Measurements from ENCODE around the gene GET4.
"Not testable (repeated sequence)": the region's sequence is repeated elsewhere in the genome, so short reads cannot be mapped to it uniquely, and the experiment has no call there.

GET4 gene

GRCh38 chr7:908591-909357, 32.4 kb downstream of the GET4 start:
- H3K4me3 ChIP-seq (ENCODE audit: low read depth, low read length); H3K27ac ChIP-seq (ENCODE audit: low read depth, low read length); H3K27me3 ChIP-seq (ENCODE audit: insufficient read depth, low read length); H3K79me2 ChIP-seq (ENCODE audit: control insufficient read depth, insufficient read depth, low read length, unreplicated experiment); H2AFZ ChIP-seq (ENCODE audit: low read length, unreplicated experiment); H3K36me3 ChIP-seq (ENCODE audit: insufficient read depth, low read length): not testable (repeated sequence)
- H3K4me1 ChIP-seq (ENCODE audit: control insufficient read depth, insufficient read depth, low read length, unreplicated experiment), result peaks cover 12% of the 10 kb centered on the region

GRCh38 chr7:909358-910329, 33.3 kb downstream of the GET4 start:
- Histone ChIP-seq H3K27ac (ENCODE audit: low read depth, low read length) (no peak overlapping the region), H3K4me1 (ENCODE audit: control insufficient read depth, insufficient read depth, low read length, unreplicated experiment) (peaks cover 5% of the 10 kb centered on the region), H3K36me3 (ENCODE audit: insufficient read depth, low read length) (no peaks in the 10 kb centered on the region), H3K27me3 (ENCODE audit: insufficient read depth, low read length) (peaks cover 4% of the 10 kb centered on the region; the same call in 1 of the 2 replicates), H3K79me2 (ENCODE audit: control insufficient read depth, insufficient read depth, low read length, unreplicated experiment) (no peaks in the 10 kb centered on the region), H3K4me3 (ENCODE audit: low read depth, low read length) (0 out of 2 replicates have a peak overlapping the region, but pooled peaks have one; percentile 2), H2AFZ (ENCODE audit: low read length, unreplicated experiment) (no peak overlapping the region)

GRCh38 chr7:910441-910861, 34.1 kb downstream of the GET4 start:
- Histone ChIP-seq H3K36me3 (ENCODE audit: insufficient read depth, low read length) (no peaks in the 10 kb centered on the region), H3K27ac (ENCODE audit: low read depth, low read length) (no peak overlapping the region), H3K79me2 (ENCODE audit: control insufficient read depth, insufficient read depth, low read length, unreplicated experiment) (no peaks in the 10 kb centered on the region), H3K4me3 (ENCODE audit: low read depth, low read length) (no peak overlapping the region), H3K4me1 (ENCODE audit: control insufficient read depth, insufficient read depth, low read length, unreplicated experiment) (no peaks in the 10 kb centered on the region), H3K27me3 (ENCODE audit: insufficient read depth, low read length) (no peaks in the 10 kb centered on the region), H2AFZ (ENCODE audit: low read length, unreplicated experiment) (no peak overlapping the region)

DNA sequence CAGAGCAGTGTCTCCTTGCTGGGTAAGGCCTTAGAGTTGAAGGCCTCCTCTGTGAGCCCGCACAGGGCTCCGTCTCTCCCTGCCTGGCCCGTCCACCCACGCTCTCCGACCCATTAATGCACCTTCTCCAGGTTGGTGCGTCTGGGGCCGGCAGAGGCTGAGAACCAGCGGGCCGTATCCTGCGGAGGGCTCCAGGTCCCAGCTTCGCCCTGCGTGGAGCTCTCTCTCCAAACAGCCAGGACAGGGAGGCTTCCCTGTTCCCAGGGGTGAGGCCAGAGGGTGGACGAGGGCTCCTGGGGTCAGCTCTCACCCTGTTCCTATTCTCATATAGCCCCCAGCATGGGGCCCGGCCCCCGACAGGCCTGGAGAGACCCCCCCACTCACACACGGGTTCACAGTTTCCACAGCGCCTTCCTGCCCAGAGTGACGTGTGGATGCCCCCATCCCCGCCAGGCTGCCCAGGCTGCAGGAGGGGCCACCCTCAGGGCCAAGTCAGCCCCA, 34.6 kb downstream of the GET4 start:
- H3K79me2 ChIP-seq (ENCODE audit: control insufficient read depth, insufficient read depth, low read length, unreplicated experiment), result no peaks in the 10 kb centered on the region

DNA sequence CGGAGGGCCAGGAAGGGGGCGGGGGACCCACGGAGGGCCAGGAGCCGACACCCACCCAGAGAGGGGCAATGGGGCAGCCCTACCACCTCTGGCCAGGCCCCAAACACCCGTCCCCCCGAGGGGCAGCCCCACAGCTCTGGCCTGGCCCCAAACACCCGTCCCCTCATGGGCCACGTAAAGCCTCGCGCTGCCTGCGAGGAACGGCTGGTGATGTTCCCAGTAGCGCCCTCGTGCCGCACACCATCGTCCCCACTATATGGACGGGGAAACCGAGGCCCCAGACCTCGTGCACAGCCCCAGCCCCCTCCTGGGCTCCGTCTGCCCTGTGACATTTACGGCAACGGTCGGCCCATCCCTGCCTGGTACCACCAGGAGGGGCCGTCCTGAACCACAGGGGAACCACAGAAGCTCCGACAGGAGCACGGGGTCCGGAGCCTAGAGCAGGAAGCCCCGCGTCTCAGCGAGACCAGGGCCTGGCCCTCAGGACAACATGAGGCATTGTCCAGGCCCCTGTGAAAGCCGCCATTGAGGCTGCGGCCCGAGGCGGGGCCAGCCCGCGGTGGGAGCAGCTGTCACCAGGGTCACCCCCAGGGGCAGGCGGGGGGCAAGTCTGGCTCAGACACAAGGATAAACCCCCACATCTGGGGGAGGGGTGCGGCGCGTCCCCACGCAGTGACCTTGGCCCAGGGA, 35.6 kb downstream of the GET4 start:
- Histone ChIP-seq H3K27me3 (ENCODE audit: insufficient read depth, low read length) (no peaks in the 10 kb centered on the region), H2AFZ (ENCODE audit: low read length, unreplicated experiment) (no peak overlapping the region), H3K79me2 (ENCODE audit: control insufficient read depth, insufficient read depth, low read length, unreplicated experiment) (no peaks in the 10 kb centered on the region), H3K4me3 (ENCODE audit: low read depth, low read length) (no peak overlapping the region), H3K36me3 (ENCODE audit: insufficient read depth, low read length) (no peaks in the 10 kb centered on the region), H3K4me1 (ENCODE audit: control insufficient read depth, insufficient read depth, low read length, unreplicated experiment) (peaks cover 5% of the 10 kb centered on the region), H3K27ac (ENCODE audit: low read depth, low read length) (no peak overlapping the region)

More for the DNA sequence above, 34.6 kb downstream of the GET4 start:
- Histone ChIP-seq H3K27ac (ENCODE audit: low read depth, low read length) (no peak overlapping the region), H3K36me3 (ENCODE audit: insufficient read depth, low read length) (no peaks in the 10 kb centered on the region), H3K4me1 (ENCODE audit: control insufficient read depth, insufficient read depth, low read length, unreplicated experiment) (no peaks in the 10 kb centered on the region), H3K4me3 (ENCODE audit: low read depth, low read length) (no peak overlapping the region), H3K27me3 (ENCODE audit: insufficient read depth, low read length) (no peaks in the 10 kb centered on the region), H2AFZ (ENCODE audit: low read length, unreplicated experiment) (no peak overlapping the region)

- no peak overlapping the region for H2AFZ ChIP-seq (ENCODE audit: low read length, unreplicated experiment)
- no peaks in the 10 kb centered on the region for H3K27me3 ChIP-seq (ENCODE audit: insufficient read depth, low read length)
- peaks cover 5% of the 10 kb centered on the region for H3K4me1 ChIP-seq (ENCODE audit: control insufficient read depth, insufficient read depth, low read length, unreplicated experiment)
- H3K27ac ChIP-seq (ENCODE audit: low read depth, low read length), result no peak overlapping the region
- no peak overlapping the region for H3K4me3 ChIP-seq (ENCODE audit: low read depth, low read length)
- H3K36me3 ChIP-seq (ENCODE audit: insufficient read depth, low read length), result no peaks in the 10 kb centered on the region
- H3K79me2 ChIP-seq (ENCODE audit: control insufficient read depth, insufficient read depth, low read length, unreplicated experiment), result no peaks in the 10 kb centered on the region
Measured at GRCh38 chr7:913736-914520, 37.6 kb downstream of the GET4 start.

GRCh38 chr7:914521-915194, 38.3 kb downstream of the GET4 start:
- Histone ChIP-seq H3K4me1 (ENCODE audit: control insufficient read depth, insufficient read depth, low read length, unreplicated experiment) (peaks cover 5% of the 10 kb centered on the region), H2AFZ (ENCODE audit: low read length, unreplicated experiment) (no peak overlapping the region), H3K36me3 (ENCODE audit: insufficient read depth, low read length) (no peaks in the 10 kb centered on the region), H3K4me3 (ENCODE audit: low read depth, low read length) (no peak overlapping the region), H3K27ac (ENCODE audit: low read depth, low read length) (no peak overlapping the region), H3K79me2 (ENCODE audit: control insufficient read depth, insufficient read depth, low read length, unreplicated experiment) (no peaks in the 10 kb centered on the region), H3K27me3 (ENCODE audit: insufficient read depth, low read length) (no peaks in the 10 kb centered on the region)

DNA sequence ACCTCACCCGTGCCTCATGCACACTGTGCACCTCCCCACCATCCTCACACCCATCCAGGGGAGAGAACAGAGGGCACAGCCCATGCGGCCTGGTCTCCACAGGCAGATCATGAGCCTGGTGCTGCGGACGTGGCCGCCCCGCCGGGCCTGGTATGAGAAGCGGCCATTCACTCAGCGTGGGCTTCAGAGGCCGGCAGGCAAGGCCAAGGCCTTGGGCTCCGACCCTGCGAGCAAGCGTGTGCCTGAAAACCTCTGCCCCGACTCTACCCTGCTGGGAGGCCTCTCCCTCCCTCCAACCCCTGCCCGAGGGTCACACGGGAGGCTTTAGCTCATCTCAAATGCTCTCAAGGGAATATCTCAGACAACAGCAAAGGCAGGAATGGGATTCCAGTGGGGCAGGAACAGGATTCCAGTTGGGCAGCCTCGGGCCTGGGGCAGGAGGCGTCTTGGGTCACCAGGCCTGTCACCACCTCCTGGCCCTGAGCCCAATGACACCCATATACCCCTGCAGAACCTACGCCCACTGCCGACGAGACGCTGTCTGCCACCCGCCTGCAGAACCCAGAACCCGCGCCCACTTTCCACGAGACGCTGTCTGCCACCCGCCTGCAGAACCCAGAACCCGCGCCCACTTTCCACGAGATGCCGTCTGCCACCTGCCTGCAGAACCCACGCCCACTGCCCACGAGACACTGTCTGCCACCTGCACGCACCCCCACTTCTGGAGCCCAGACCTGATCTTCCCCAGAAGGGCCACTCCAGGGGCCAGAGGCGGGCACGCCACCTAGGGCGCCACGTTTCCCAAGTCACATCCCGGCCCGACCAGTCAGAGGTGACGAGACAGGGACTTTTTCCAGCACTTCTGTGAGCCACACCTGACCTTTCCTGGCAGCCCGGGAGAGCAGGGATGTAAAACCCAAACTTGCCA, 39.2 kb downstream of the GET4 start:
- Histone ChIP-seq H3K79me2 (ENCODE audit: control insufficient read depth, insufficient read depth, low read length, unreplicated experiment) (no peaks in the 10 kb centered on the region), H3K27ac (ENCODE audit: low read depth, low read length) (no peak overlapping the region), H2AFZ (ENCODE audit: low read length, unreplicated experiment) (no peak overlapping the region), H3K27me3 (ENCODE audit: insufficient read depth, low read length) (no peaks in the 10 kb centered on the region), H3K4me1 (ENCODE audit: control insufficient read depth, insufficient read depth, low read length, unreplicated experiment) (peaks cover 5% of the 10 kb centered on the region), H3K4me3 (ENCODE audit: low read depth, low read length) (no peak overlapping the region), H3K36me3 (ENCODE audit: insufficient read depth, low read length) (no peaks in the 10 kb centered on the region)
